Esophagus squamous epithelium (tissue), 5 donors: ENCODE measurements around the gene ERICH4. TPM values are rescaled to one million over a fixed set of nuclear protein-coding genes. Genes with fewer than 3 reads are reported as not detected.

Experiments used
- DNase-seq: peaks from one replicate; lab custom pipeline; 2025; lab: John Stamatoyannopoulos, UW
- H3K27ac ChIP-seq, 4 donors: fragments of 200-600 bp; sonication (generic); one replicate each; pipeline ENCODE4 v1.5.1; 2016 to 2019; ENCODE audit warnings: mild to moderate bottlenecking in 1 of 4
- H3K27me3 ChIP-seq, 4 donors: fragments of 200-600 bp; sonication (generic); 1 replicate in 3 of 4; 2 replicates in 1 of 4; pipeline versions ENCODE4 v1.5.1 to v1.6.0; 2017 to 2021; ENCODE audit warnings: antibody characterized with exemption in 1 of 4
- H3K36me3 ChIP-seq, 3 donors: fragments of 200-600 bp; sonication (generic); one replicate each; pipeline ENCODE4 v1.5.1; 2016 to 2019
- H3K4me1 ChIP-seq, 3 donors: fragments of 200-600 bp; sonication (generic); one replicate each; pipeline ENCODE4 v1.5.1; 2017 to 2019
- H3K4me3 ChIP-seq, 4 donors: fragments of 200-600 bp; sonication (generic); 1 replicate in 3 of 4; 2 replicates in 1 of 4; pipeline ENCODE4 v1.5.1; 2016 to 2019; ENCODE audit warnings: mild to moderate bottlenecking in 2 of 4, moderate library complexity in 1 of 4
- H3K9me3 ChIP-seq, 3 donors: fragments of 200-600 bp; sonication (generic); one replicate each; pipeline ENCODE4 v1.5.1; 2016 to 2019
- POLR2A ChIP-seq, 4 donors: fragments of 450-650 bp; IDR thresholded peaks; one replicate each; pipeline ENCODE4 v1.6.1; 2017; ENCODE audit warnings: antibody characterized with exemption in 4 of 4, mild to moderate bottlenecking in 4 of 4, moderate library complexity in 3 of 4
- WGBS, 2 donors: methylation state at CpG; one replicate each; pipeline ENCODE4 v1.1.5; 2018; 5-methylcytosine and 5-hydroxymethylcytosine counted together
- intact Hi-C: fragments of 100-400 bp; cut with DNase I; formaldehyde crosslinking; loops from one replicate; pipeline ENCODE4 v1.15.0; 2022
- small RNA-seq, 4 donors: library from RNA; depleted of rRNA; stranded (forward); fragments of <200 nt; gene quantifications; one replicate each; pipeline ENCODE3, GENCODE V24; 2016
- total RNA-seq, 4 donors: library from RNA; depleted of rRNA; stranded (reverse); fragments of >200 nt; gene quantifications; one replicate each; pipeline ENCODE4 v1.1.0, GENCODE V29; 2016
- TF ChIP-seq, protein P1 (sequence below), 6 experiments: fragments of 450-650 bp in 4 of 6; fragments of 200-600 bp in 2 of 6; sonication (generic) in 2 of 6; IDR thresholded peaks; one replicate each; pipeline ENCODE4 v1.5.1; 2016 to 2019; ENCODE audit warnings: antibody characterized with exemption in 6 of 6, mild to moderate bottlenecking in 4 of 6, moderate library complexity in 4 of 6
- donor health status: DM: yes; HTN: yes; CAD: no.

The ERICH4 gene
- total RNA-seq, 4 donors from 2014 or later = not detected

DNA sequence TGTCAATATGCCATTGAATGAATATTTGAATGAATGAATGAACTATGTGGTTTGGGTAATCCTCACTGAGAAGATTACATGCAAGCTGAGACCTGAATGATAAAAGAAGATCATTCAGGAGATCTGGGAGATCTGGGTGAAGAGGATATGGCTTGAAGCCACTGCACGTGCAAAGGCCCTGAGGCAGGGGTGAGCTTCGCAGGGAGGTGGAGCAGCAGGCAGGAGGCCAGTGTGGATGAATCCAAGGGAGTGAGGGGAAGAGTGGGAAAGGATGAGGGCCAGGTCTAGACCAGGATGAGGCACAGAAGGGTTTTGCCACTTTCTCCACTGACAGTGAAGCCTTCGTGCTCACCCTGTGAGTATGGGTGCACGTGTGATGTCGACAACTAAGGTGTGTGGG, 49.9 kb downstream of the ERICH4 start:
- Histone ChIP-seq H3K4me3 (no peak overlapping the region), H3K27me3 (peaks cover 0 to 12% (median 0%) of the 10 kb centered on the region in 4 donors), H3K36me3 (no peaks in the 10 kb centered on the region), H3K4me1 (no peaks in the 10 kb centered on the region), H3K9me3 (no peaks in the 10 kb centered on the region), H3K27ac (no peak overlapping the region)
- TF ChIP-seq POLR2A (IDR thresholded peaks at IDR 0.05) = no peak
- TF ChIP-seq, protein P1, sequence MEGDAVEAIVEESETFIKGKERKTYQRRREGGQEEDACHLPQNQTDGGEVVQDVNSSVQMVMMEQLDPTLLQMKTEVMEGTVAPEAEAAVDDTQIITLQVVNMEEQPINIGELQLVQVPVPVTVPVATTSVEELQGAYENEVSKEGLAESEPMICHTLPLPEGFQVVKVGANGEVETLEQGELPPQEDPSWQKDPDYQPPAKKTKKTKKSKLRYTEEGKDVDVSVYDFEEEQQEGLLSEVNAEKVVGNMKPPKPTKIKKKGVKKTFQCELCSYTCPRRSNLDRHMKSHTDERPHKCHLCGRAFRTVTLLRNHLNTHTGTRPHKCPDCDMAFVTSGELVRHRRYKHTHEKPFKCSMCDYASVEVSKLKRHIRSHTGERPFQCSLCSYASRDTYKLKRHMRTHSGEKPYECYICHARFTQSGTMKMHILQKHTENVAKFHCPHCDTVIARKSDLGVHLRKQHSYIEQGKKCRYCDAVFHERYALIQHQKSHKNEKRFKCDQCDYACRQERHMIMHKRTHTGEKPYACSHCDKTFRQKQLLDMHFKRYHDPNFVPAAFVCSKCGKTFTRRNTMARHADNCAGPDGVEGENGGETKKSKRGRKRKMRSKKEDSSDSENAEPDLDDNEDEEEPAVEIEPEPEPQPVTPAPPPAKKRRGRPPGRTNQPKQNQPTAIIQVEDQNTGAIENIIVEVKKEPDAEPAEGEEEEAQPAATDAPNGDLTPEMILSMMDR (IDR thresholded peaks at IDR 0.05) = no peak
- WGBS, 2 donors = 69 to 79% methylated on average over 5 of the region's 5 CpGs
- intact Hi-C loops = no loop called here
- no peak for DNase-seq

Small RNAs within 50 kb of the gene (small RNA-seq; reads per million reads assigned to genes)
- 0 reads per million in 4 donors for gene RF00017

Other genes starting within 250 kb of the ERICH4 start
- gene CYP2S1, start 249.9 kb upstream of the ERICH4 start, total RNA-seq = 10 to 100 TPM; 12.4 to 20.3 (median 15.2) TPM
- 10 to 100 TPM in 2 of 4 donors, 1 to 10 TPM in 2; 5.3 to 40.2 (median 17.3) TPM for gene AXL, start 223.9 kb upstream of the ERICH4 start, total RNA-seq
- gene HNRNPUL1, start 178.8 kb upstream of the ERICH4 start, total RNA-seq = 100 to 1,000 TPM in 3 of 4 donors, 10 to 100 TPM in 1; 98.1 to 127 (median 113) TPM
- gene CCDC97, start 133.0 kb upstream of the ERICH4 start, total RNA-seq = 10 to 100 TPM in 3 of 4 donors, 1 to 10 TPM in 1; 9.4 to 19.5 (median 14.7) TPM
- 10 to 100 TPM; 13.6 to 36.2 (median 31.9) TPM for gene TGFB1, start 89.2 kb upstream of the ERICH4 start, total RNA-seq
- gene B9D2, start 79.0 kb upstream of the ERICH4 start, total RNA-seq = 1 to 10 TPM; 2.5 to 4.6 (median 3.7) TPM
- 10 to 100 TPM in 2 of 4 donors, 1 to 10 TPM in 2; 6.2 to 15.8 (median 9.3) TPM for gene TMEM91, start 66.6 kb upstream of the ERICH4 start, total RNA-seq
- gene EXOSC5, start 45.8 kb upstream of the ERICH4 start, total RNA-seq = 10 to 100 TPM; 22.4 to 37.0 (median 28.6) TPM
- 10 to 100 TPM; 55.1 to 87.2 (median 58.6) TPM for gene BCKDHA, start 45.3 kb upstream of the ERICH4 start, total RNA-seq
- gene B3GNT8, start 15.8 kb upstream of the ERICH4 start, total RNA-seq = 10 to 100 TPM; 11.6 to 84.4 (median 35.3) TPM
- 10 to 100 TPM; 25.1 to 41.4 (median 35.7) TPM for gene DMAC2, start 3.2 kb upstream of the ERICH4 start, total RNA-seq
- 1 to 10 TPM in 1 of 4 donors, under 1 TPM in 1, not detected in 2; 0.57 to 3.7 TPM for gene CEACAM21, start 133.0 kb downstream of the ERICH4 start, total RNA-seq
- gene CEACAM4, start 183.9 kb downstream of the ERICH4 start, total RNA-seq = 1 to 10 TPM in 2 of 4 donors, not detected in 2; 1.1 to 2.9 TPM
- gene CEACAM7, start 245.1 kb downstream of the ERICH4 start, total RNA-seq = 100 to 1,000 TPM in 2 of 4 donors, 10 to 100 TPM in 2; 10.5 to 103 (median 76.7) TPM